Lower leg skin (tissue), 3 donors: ENCODE results near the gene BRICD5.

Experiments used
- POLR2A ChIP-seq, 2 donors: fragments of 450-650 bp; IDR thresholded peaks; one replicate each; pipeline ENCODE4 v1.6.1; 2016 to 2017; ENCODE audit warnings: antibody characterized with exemption in 2 of 2, mild to moderate bottlenecking in 1 of 2, moderate library complexity in 1 of 2
- TF ChIP-seq, protein P1 (sequence below), 3 donors: fragments of 450-650 bp; IDR thresholded peaks; one replicate each; pipeline ENCODE4 v1.5.1; 2016; ENCODE audit warnings: antibody characterized with exemption in 3 of 3, mild to moderate bottlenecking in 3 of 3, moderate library complexity in 2 of 3

DNA sequence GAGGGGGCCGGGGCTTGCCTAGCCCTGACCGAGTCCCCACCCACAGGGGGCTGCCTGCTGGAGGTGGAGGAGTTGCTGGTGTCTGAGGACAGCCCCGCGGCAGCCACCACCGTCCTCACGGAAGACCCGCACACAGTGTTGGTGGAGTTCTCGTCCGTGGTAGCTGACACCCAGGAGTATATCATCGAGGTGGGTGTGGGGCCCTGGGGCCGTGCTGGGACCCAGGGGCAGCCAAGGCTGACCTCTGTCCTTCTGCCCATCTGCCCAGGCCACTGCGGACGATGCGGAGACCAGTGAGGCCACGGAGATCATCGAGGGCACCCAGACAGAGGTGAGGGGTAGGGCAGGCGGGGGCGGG, 24.1 kb upstream of the BRICD5 start:
- TF ChIP-seq, protein P1, sequence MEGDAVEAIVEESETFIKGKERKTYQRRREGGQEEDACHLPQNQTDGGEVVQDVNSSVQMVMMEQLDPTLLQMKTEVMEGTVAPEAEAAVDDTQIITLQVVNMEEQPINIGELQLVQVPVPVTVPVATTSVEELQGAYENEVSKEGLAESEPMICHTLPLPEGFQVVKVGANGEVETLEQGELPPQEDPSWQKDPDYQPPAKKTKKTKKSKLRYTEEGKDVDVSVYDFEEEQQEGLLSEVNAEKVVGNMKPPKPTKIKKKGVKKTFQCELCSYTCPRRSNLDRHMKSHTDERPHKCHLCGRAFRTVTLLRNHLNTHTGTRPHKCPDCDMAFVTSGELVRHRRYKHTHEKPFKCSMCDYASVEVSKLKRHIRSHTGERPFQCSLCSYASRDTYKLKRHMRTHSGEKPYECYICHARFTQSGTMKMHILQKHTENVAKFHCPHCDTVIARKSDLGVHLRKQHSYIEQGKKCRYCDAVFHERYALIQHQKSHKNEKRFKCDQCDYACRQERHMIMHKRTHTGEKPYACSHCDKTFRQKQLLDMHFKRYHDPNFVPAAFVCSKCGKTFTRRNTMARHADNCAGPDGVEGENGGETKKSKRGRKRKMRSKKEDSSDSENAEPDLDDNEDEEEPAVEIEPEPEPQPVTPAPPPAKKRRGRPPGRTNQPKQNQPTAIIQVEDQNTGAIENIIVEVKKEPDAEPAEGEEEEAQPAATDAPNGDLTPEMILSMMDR (IDR thresholded peaks at IDR 0.05): no peak
- TF ChIP-seq POLR2A (IDR thresholded peaks at IDR 0.05): no peak
